HL-60 (cell line): Measurements from ENCODE around the gene CCDC92.

Source experiments
- DNase-seq, 2 experiments: peaks; one replicate each; pipeline ENCODE4 v3.0.0-alpha.2; 2010 to 2020; ENCODE audit warnings: low read depth in 1 of 2, low spot score in 1 of 2
- H3K27ac ChIP-seq: fragments of 250-450 bp; sonication (Bioruptor Pico); replicated peaks from 2 replicates; pipeline ENCODE4 v1.5.1; 2020; ENCODE audit warnings: mild to moderate bottlenecking, moderate library complexity
- H3K27me3 ChIP-seq: fragments of 250-450 bp; sonication (Bioruptor Pico); 2 replicates; pipeline ENCODE4 v1.5.1; 2021; ENCODE audit warnings: mild to moderate bottlenecking, moderate library complexity; ENCODE audit not compliant: insufficient read depth, poor library complexity, severe bottlenecking
- H3K4me3 ChIP-seq: replicated peaks from 2 replicates; pipeline ENCODE4 v1.5.1; 2011; ENCODE audit warnings: mild to moderate bottlenecking, control low read depth, low read length; ENCODE audit not compliant: insufficient read depth
- CTCF ChIP-seq: IDR thresholded peaks from one replicate; pipeline ENCODE4 v1.5.1; 2011; ENCODE audit warnings: low read length, control low read depth, inconsistent platforms; ENCODE audit not compliant: insufficient read depth
- GABPA ChIP-seq: IDR thresholded peaks from 2 replicates; pipeline ENCODE4 v1.6.1; 2012; ENCODE audit warnings: low read depth
- POLR2AphosphoS5 ChIP-seq: IDR thresholded peaks from 2 replicates; pipeline ENCODE4 v1.6.1; 2012; ENCODE audit warnings: low read depth
- REST ChIP-seq: IDR thresholded peaks from 2 replicates; pipeline ENCODE4 v1.6.1; 2012; ENCODE audit warnings: low read depth; ENCODE audit not compliant: insufficient replicate concordance
- SPI1 ChIP-seq: IDR thresholded peaks from 2 replicates; pipeline ENCODE4 v1.6.1; 2012; ENCODE audit warnings: low read depth, mild to moderate bottlenecking, borderline replicate concordance
- long read RNA-seq: library from polyadenylated mRNA; unstranded; transcript quantifications from one replicate; pipeline ENCODE4 v2.0.0, GENCODE V29; 2020

Gene CCDC92
- long read RNA-seq, partial matches to known transcripts: 0 of 3 reads
- long read RNA-seq, other reads (novel, unspliced or antisense): 3 of 3 reads

- Histone ChIP-seq H3K27ac (no peak within 1 kb of the TSS), H3K4me3 (peak within 1 kb of the TSS; percentile 82), H3K27me3 (no peaks in the 10 kb centered on the region)
- DNase-seq: peak; percentile 46 to 76
- no peak for TF ChIP-seq GABPA
- TF ChIP-seq REST: no peak
- TF ChIP-seq CTCF: no peak
- no peak for TF ChIP-seq POLR2AphosphoS5
- TF ChIP-seq SPI1: no peak
Measured at GRCh38 chr12:123972457-123973401, at the start of gene CCDC92, which contains the start of gene ZNF664. TSS of gene CCDC92 (minus strand) at chr12:123972831. CDS start at chr12:123944305, 28,526 bp downstream. TSS of gene ZNF664 (plus strand) at chr12:123973215. CDS start at chr12:124012145, 38,930 bp downstream.

GRCh38 chr12:124022161-124022560, 49.5 kb upstream of the CCDC92 start:
- Histone ChIP-seq H3K4me3 (no peak overlapping the region), H3K27ac (no peak overlapping the region), H3K27me3 (no peaks in the 10 kb centered on the region)
- DNase-seq: no peak
- no peak for TF ChIP-seq GABPA
- TF ChIP-seq SPI1: no peak
- TF ChIP-seq CTCF: no peak
- no peak for TF ChIP-seq POLR2AphosphoS5
- TF ChIP-seq REST: no peak

GRCh38 chr12:124021007-124021406, 48.4 kb upstream of the CCDC92 start:
- no peak for DNase-seq
- Histone ChIP-seq H3K4me3 (no peak overlapping the region), H3K27ac (no peak overlapping the region), H3K27me3 (no peaks in the 10 kb centered on the region)
- TF ChIP-seq CTCF (no peak), POLR2AphosphoS5 (no peak), SPI1 (no peak), REST (no peak), GABPA (no peak)
